Measurements from ENCODE around the gene COMT.

COMT gene

DNA sequence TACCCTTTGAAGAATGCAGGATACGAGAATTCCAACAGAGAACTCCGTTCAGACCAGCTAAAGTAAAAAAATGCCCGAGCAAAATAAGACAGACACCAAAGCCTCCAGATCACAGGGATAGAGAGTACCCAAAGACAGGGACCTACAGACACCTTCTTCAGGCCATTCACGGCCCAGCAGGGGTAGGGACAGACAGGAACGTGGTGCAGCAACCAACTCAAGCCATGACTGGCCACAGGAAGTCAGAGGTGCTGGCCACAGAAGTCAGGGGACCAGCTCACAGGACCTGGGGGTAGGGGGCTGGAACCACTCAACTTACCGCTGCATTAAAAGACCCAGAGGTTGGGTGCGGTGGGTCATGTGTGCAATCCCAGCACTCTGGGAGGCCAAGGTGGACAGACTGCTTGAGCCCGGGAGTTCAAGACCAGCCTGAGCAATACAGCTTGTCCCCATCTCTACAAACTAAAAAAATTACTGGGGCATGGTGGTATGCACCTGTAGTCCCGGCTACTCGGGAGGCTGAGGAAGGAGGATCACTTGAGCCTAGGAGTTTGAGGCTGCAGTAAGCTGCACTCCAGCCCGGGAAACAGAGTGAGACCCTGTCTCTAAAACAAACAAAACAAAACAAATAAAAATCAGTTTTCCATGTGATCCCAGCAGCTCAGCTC lies 39.9 kb upstream of the COMT start:
- Histone ChIP-seq H3K27me3 (replicated peaks) (no peaks in the 10 kb centered on the region), H3K4me3 (ENCODE audit: low read depth, low read length) (no peak overlapping the region), H3K36me3 (replicated peaks) (no peaks in the 10 kb centered on the region), H3K27ac (no peak overlapping the region)
- in situ Hi-C loops (cut with HindIII; ENCODE audit: low pct_ligation_motif_present, low sequenced_read_pairs): no loop called here
- DNase-seq: no peak
- TF ChIP-seq, protein P1, sequence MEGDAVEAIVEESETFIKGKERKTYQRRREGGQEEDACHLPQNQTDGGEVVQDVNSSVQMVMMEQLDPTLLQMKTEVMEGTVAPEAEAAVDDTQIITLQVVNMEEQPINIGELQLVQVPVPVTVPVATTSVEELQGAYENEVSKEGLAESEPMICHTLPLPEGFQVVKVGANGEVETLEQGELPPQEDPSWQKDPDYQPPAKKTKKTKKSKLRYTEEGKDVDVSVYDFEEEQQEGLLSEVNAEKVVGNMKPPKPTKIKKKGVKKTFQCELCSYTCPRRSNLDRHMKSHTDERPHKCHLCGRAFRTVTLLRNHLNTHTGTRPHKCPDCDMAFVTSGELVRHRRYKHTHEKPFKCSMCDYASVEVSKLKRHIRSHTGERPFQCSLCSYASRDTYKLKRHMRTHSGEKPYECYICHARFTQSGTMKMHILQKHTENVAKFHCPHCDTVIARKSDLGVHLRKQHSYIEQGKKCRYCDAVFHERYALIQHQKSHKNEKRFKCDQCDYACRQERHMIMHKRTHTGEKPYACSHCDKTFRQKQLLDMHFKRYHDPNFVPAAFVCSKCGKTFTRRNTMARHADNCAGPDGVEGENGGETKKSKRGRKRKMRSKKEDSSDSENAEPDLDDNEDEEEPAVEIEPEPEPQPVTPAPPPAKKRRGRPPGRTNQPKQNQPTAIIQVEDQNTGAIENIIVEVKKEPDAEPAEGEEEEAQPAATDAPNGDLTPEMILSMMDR (IDR thresholded peaks at IDR 0.05; ENCODE audit: low read depth, low read length, missing control alignments): no peak

DNA sequence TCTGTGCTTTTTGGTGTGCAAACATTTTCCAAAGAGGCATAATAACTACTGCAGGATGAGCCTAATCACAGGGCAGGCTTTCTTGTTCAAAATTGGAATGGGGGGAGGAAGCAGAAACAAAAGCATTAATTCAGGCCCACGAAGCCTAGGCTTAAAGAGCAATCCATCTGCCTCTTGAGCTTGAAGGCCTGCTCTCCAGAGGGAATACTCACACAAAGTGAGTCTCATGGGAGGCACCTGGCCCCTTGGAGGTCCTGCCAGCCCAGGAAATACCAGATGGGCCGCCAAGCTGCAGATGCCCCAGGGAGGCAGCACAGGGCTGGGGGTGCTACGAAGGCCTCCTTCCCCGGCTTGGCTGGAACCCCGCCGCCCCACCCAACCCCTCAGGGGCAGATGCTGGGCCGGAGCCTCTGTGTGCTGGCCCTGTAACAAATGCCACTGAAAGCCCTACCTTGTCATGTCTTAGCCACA lies 39.3 kb upstream of the COMT start:
- TF ChIP-seq, protein P1 (IDR thresholded peaks at IDR 0.05; ENCODE audit: low read depth, low read length, missing control alignments): no peak
- in situ Hi-C loops (cut with HindIII; ENCODE audit: low pct_ligation_motif_present, low sequenced_read_pairs): no loop called here
- Histone ChIP-seq H3K4me3 (ENCODE audit: low read depth, low read length) (no peak overlapping the region), H3K27ac (no peak overlapping the region), H3K36me3 (replicated peaks) (no peaks in the 10 kb centered on the region), H3K27me3 (replicated peaks) (no peaks in the 10 kb centered on the region)
- DNase-seq: no peak

DNA sequence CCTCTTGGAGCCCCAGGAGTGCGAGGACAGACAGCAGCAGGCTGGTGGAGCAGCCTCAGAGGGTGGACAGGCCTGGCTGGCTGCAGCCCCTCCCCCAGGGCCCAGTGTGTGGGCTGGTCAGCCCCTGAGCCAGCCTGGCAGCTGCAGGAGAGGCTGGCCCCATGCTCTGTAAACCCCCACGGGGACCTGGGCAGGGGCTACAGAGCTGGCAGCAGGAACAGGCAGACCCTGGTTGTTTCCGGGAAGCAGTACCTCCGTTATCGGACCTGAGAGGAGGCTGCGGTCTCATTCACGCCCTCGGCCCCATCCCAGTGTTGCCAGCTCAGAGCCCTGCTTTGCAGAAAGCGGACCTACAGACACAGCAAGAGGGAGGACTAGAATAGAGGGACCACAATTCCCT lies 38.5 kb upstream of the COMT start:
- Histone ChIP-seq H3K36me3 (replicated peaks) (no peaks in the 10 kb centered on the region), H3K27ac (no peak overlapping the region), H3K4me3 (ENCODE audit: low read depth, low read length) (no peak overlapping the region), H3K27me3 (replicated peaks) (no peaks in the 10 kb centered on the region)
- TF ChIP-seq, protein P1 (IDR thresholded peaks at IDR 0.05; ENCODE audit: low read depth, low read length, missing control alignments): no peak
- no peak for DNase-seq
- in situ Hi-C loops (cut with HindIII; ENCODE audit: low pct_ligation_motif_present, low sequenced_read_pairs): no loop called here

DNA sequence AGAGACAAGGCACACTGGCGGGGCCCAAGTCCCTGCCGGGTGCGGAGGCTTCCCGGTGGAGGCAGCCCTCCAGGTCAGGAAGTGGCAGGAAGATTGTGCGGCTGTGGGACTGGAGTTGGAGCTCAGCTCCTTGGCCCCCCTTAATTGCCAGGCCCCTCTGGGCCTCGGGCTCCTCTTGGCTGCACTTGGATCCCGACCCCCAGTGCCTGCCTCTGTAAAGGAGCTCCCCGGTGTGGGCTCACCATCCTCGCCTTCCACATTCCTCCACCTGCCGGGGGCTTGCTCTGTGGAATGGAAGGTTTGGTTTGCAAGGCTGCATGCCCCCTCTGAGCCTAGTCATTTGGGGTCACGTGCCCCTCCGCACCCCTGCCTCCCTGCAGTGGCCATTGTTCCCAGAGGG lies 38.1 kb upstream of the COMT start:
- Histone ChIP-seq H3K36me3 (replicated peaks) (peaks cover under 1% of the 10 kb centered on the region), H3K27me3 (replicated peaks) (no peaks in the 10 kb centered on the region), H3K27ac (no peak overlapping the region), H3K4me3 (ENCODE audit: low read depth, low read length) (no peak overlapping the region)
- DNase-seq: no peak
- in situ Hi-C loops (cut with HindIII; ENCODE audit: low pct_ligation_motif_present, low sequenced_read_pairs): no loop called here
- TF ChIP-seq, protein P1 (IDR thresholded peaks at IDR 0.05; ENCODE audit: low read depth, low read length, missing control alignments): no peak

DNA sequence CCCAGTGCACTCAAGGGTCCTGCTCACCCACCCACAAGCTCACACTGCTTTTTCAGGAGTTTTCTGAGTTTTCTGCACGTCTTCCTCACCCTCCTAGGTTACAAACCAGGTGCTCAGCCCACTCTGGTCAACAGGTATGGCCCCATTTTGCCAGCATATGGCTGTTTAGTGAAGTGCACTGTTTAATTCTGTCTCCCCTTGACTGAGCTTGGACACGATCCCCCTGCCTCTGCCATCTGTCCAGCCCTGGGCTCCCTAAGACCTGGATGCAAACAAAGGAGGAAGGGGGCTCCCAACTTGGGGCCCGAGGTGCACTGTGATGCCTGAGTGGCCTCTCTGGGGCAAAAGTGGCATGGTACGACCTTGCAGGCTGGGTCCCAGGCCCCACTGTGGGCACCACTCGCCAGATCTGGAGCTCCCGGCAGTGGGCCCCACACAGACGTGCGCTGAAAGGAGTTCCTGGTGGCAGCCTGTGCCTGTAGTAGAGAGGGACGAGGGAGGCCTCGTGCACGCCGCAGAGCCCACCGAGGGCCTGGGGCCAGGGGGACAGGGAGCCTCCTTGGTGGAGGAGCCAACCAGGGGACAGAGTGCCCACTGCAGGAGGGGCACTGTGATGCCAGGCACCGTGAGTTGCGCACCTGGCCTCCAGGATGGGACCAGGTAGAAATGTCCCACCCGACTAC lies 37.3 kb upstream of the COMT start:
- in situ Hi-C loops (cut with HindIII; ENCODE audit: low pct_ligation_motif_present, low sequenced_read_pairs): no loop called here
- H3K27ac ChIP-seq: no peak overlapping the region
- no peak for DNase-seq
- no peak overlapping the region for H3K4me3 ChIP-seq (ENCODE audit: low read depth, low read length)
- H3K27me3 ChIP-seq (replicated peaks): no peaks in the 10 kb centered on the region
- H3K36me3 ChIP-seq (replicated peaks): peaks cover 3% of the 10 kb centered on the region
- TF ChIP-seq, protein P1 (IDR thresholded peaks at IDR 0.05; ENCODE audit: low read depth, low read length, missing control alignments): no peak

Measured in brain microvascular endothelial cell (primary cell).